SJCRH30 (cell line): ENCODE data around the gene SLC44A1. TPM values are rescaled to one million over a fixed set of nuclear protein-coding genes. Genes with fewer than 3 reads are reported as not detected.

Experiments used
- DNase-seq, 2 experiments: peaks; one replicate each; pipeline ENCODE4 v3.0.0-alpha.2; 2015 to 2020
- H3K27ac ChIP-seq: fragments of 250-450 bp; sonication (Bioruptor Pico); 2 replicates; pipeline ENCODE4 v1.5.1; 2020; ENCODE audit warnings: mild to moderate bottlenecking, moderate library complexity
- H3K27me3 ChIP-seq: fragments of 250-450 bp; sonication (Bioruptor Pico); 2 replicates; pipeline ENCODE4 v1.5.1; 2020; ENCODE audit warnings: mild to moderate bottlenecking, moderate library complexity
- H3K36me3 ChIP-seq: fragments of 250-450 bp; sonication (Bioruptor Pico); 2 replicates; pipeline ENCODE4 v1.5.1; 2020; ENCODE audit warnings: mild to moderate bottlenecking, moderate library complexity
- H3K4me1 ChIP-seq: fragments of 250-450 bp; sonication (Bioruptor Pico); 2 replicates; pipeline ENCODE4 v1.5.1; 2020; ENCODE audit warnings: mild to moderate bottlenecking, moderate library complexity
- H3K4me3 ChIP-seq: fragments of 250-450 bp; sonication (Bioruptor Pico); 2 replicates; pipeline ENCODE4 v1.5.1; 2020; ENCODE audit warnings: mild to moderate bottlenecking, moderate library complexity
- H3K9me3 ChIP-seq: fragments of 250-450 bp; sonication (Bioruptor Pico); replicated peaks from 2 replicates; pipeline ENCODE4 v1.5.1; 2020; ENCODE audit warnings: mild to moderate bottlenecking, moderate library complexity
- total RNA-seq: library from RNA; depleted of rRNA; stranded (reverse); fragments of >200 nt; shearing (Covaris generic); gene quantifications from 2 replicates; pipeline ENCODE4 v1.2.3, GENCODE V29; 2014

Gene SLC44A1
- total RNA-seq, 1 experiment from 2014 or later: 17.9 TPM

DNA sequence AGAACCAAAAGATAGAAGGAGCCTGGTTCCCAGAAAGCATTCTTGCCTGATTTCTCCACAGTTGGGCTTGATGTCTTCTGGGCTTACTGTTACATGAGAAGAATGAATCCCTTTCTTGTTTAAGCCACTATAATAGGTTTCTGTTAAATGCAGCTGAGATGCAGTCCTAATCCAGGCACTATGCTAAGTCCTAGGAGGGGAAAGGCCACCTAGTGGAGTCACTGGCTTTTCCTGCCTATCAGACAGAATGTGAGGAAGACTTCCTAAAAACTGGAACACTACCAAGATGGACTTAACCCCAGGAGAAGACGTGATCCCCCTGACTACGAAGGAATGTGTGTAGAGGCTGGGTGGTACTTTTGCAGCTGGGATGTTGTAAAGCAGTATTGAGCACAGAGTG lies 169.1 kb downstream of the SLC44A1 start:
- no peak overlapping the region for H3K27ac ChIP-seq
- H3K4me3 ChIP-seq: no peak overlapping the region
- DNase-seq: peak; percentile 45 to 65
- peaks cover 7% of the 10 kb centered on the region for H3K4me1 ChIP-seq
- H3K27me3 ChIP-seq: no peaks in the 10 kb centered on the region
- no peaks in the 10 kb centered on the region for H3K36me3 ChIP-seq
- H3K9me3 ChIP-seq: no peaks in the 10 kb centered on the region

DNA sequence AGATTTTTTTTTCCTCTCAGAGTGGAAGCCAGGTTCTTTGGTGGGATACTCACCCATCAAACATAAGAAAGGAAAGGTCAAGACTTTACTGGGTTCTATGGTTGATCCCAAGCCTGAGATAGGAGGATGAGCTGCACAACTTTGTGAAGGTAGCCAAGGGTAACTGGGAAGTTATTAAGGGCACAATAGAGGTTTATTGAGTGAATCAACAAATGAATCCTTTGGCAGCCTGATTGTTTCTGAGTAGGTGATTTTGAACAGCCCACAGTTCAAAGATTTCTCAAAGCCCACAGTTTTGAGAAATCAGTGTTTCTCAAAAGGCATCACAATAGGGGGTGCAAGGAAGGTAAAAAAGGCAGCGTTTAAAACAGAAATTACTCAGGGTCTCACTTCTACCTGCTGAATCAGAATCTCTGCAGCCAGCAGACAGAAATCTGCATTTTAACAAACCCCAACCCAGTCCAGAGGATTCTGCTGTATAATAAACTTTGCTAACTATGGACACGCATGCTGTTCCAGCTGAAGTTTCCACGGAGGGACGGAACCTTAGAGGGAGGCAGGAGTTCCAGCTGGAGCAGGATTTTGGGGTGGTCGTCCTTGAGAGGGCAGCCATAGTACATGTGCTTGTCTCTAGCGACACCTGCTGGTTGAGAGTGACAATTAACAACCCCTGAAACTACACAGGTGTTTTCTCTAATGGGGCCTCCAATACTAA lies 170.7 kb downstream of the SLC44A1 start:
- no peaks in the 10 kb centered on the region for H3K27me3 ChIP-seq
- DNase-seq: peak; percentile 60 to 86
- H3K27ac ChIP-seq: no peak overlapping the region
- no peaks in the 10 kb centered on the region for H3K36me3 ChIP-seq
- peaks cover 7% of the 10 kb centered on the region for H3K4me1 ChIP-seq
- H3K9me3 ChIP-seq: no peaks in the 10 kb centered on the region
- H3K4me3 ChIP-seq: no peak overlapping the region

- Histone ChIP-seq H3K4me3 (no peak overlapping the region), H3K27ac (no peak overlapping the region), H3K9me3 (no peaks in the 10 kb centered on the region), H3K36me3 (no peaks in the 10 kb centered on the region), H3K27me3 (no peaks in the 10 kb centered on the region), H3K4me1 (peaks cover 7% of the 10 kb centered on the region)
- DNase-seq: no peak
Measured at GRCh38 chr9:105415662-105415980, 171.2 kb downstream of the SLC44A1 start.

GRCh38 chr9:105416840-105417239 lies 172.4 kb downstream of the SLC44A1 start:
- DNase-seq: no peak
- H3K27me3 ChIP-seq: no peaks in the 10 kb centered on the region
- H3K9me3 ChIP-seq: no peaks in the 10 kb centered on the region

DNA sequence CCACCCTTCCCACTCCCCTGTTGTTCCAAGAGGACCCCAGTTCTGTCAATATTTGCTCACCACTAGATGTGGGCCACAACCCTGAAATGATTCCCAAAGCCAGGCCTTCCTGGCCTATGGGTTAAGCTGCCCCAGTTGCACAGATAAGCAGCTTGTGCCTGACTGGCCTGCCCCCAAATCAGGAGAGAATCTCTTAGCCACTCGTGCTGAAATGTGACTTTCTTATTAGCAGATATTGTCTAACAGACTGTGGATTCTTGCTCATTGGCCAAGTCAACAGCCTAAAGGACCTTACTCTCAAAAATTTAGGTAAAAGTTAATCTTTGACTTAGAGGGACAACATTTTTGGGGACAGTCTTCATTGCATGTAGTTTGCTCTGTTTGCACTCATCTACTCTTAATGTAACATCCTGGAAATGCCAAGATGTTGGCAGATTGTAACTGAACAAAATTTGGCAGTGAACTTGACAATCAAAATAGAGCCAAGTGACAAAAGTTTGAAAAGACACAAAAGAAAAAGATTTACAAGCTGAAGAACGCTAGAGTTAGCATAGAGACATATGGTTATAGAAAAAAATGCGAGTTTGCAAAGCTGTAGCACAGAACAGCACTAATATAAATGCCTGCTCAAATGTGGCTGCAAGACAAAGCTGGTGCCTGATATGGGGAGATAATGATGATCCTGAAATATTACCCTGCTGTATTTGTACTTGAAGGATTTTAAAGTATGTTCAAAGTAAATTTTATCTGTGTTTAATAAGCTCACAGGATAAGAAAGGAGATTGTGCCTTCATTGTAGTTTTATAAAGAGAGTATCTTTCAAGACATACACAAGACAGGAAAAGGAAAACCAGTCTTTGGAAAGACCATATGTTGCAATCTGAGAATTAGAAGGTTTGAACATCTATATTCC lies 174.4 kb downstream of the SLC44A1 start:
- Histone ChIP-seq H3K36me3 (no peaks in the 10 kb centered on the region), H3K4me3 (no peak overlapping the region), H3K9me3 (no peaks in the 10 kb centered on the region), H3K27ac (no peak overlapping the region), H3K4me1 (peaks cover 3% of the 10 kb centered on the region; the same call in 1 of the 2 replicates), H3K27me3 (no peaks in the 10 kb centered on the region)
- DNase-seq: no peak

More at GRCh38 chr9:105416840-105417239, 172.4 kb downstream of the SLC44A1 start:
- peaks cover 7% of the 10 kb centered on the region for H3K4me1 ChIP-seq
- no peaks in the 10 kb centered on the region for H3K36me3 ChIP-seq
- no peak overlapping the region for H3K4me3 ChIP-seq
- no peak overlapping the region for H3K27ac ChIP-seq

GRCh38 chr9:105419816-105420597 lies 175.6 kb downstream of the SLC44A1 start:
- DNase-seq: no peak
- H3K9me3 ChIP-seq: no peaks in the 10 kb centered on the region
- H3K27me3 ChIP-seq: no peaks in the 10 kb centered on the region
- no peak overlapping the region for H3K27ac ChIP-seq
- no peak overlapping the region for H3K4me3 ChIP-seq
- no peaks in the 10 kb centered on the region for H3K4me1 ChIP-seq
- no peaks in the 10 kb centered on the region for H3K36me3 ChIP-seq

GRCh38 chr9:105421154-105421553 lies 176.7 kb downstream of the SLC44A1 start:
- DNase-seq: no peak
- Histone ChIP-seq H3K27ac (no peak overlapping the region), H3K27me3 (no peaks in the 10 kb centered on the region), H3K36me3 (no peaks in the 10 kb centered on the region), H3K4me1 (no peaks in the 10 kb centered on the region), H3K9me3 (no peaks in the 10 kb centered on the region), H3K4me3 (no peak overlapping the region)

GRCh38 chr9:105421864-105422263 lies 177.4 kb downstream of the SLC44A1 start:
- 0 out of 2 replicates have a peak, but pooled peaks cover 4% of the 10 kb centered on the region for H3K27me3 ChIP-seq
- H3K9me3 ChIP-seq: no peaks in the 10 kb centered on the region
- DNase-seq: no peak
- H3K4me1 ChIP-seq: 0 out of 2 replicates have a peak, but pooled peaks cover 2% of the 10 kb centered on the region
- no peak overlapping the region for H3K4me3 ChIP-seq
- H3K27ac ChIP-seq: no peak overlapping the region
- no peaks in the 10 kb centered on the region for H3K36me3 ChIP-seq

DNA sequence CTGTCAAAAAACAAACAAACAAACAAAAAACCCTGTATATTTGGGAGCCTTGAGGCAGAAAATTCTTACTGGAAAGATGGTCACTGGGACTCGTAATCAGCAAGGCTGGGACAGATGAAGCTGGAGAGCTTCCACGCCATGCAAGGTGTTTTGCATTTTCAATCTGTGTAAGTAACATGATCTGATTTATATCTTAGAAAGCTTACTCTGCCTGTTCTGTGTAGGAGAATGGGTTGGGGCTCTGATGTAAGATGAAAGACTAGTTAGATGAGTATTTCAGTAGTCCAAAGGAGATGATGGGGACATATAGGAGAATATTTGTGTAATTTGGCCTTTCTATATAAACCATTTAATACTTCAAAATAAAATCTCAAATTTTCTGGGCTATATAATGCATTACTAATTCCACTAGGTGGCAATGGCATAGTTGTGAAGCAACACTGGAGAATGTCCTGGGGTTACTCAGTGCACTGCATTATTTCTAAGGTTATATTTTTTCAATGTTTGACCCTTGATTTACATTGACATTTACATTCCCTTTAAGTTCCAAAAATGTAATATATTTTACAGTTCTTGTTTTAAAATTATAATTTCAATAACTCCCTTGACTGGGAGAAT lies 181.5 kb downstream of the SLC44A1 start:
- H3K27me3 ChIP-seq: 0 out of 2 replicates have a peak, but pooled peaks cover 4% of the 10 kb centered on the region
- H3K4me3 ChIP-seq: no peak overlapping the region
- no peaks in the 10 kb centered on the region for H3K9me3 ChIP-seq
- H3K36me3 ChIP-seq: no peaks in the 10 kb centered on the region
- H3K27ac ChIP-seq: no peak overlapping the region
- peak in 1 of 2 experiments; percentile 39 for DNase-seq
- H3K4me1 ChIP-seq: 0 out of 2 replicates have a peak, but pooled peaks cover 2% of the 10 kb centered on the region

GRCh38 chr9:105426657-105427056 lies 182.2 kb downstream of the SLC44A1 start:
- H3K27me3 ChIP-seq: 0 out of 2 replicates have a peak, but pooled peaks cover 4% of the 10 kb centered on the region
- no peak overlapping the region for H3K27ac ChIP-seq
- no peaks in the 10 kb centered on the region for H3K9me3 ChIP-seq
- no peak overlapping the region for H3K4me3 ChIP-seq
- H3K4me1 ChIP-seq: 0 out of 2 replicates have a peak, but pooled peaks cover 2% of the 10 kb centered on the region
- no peaks in the 10 kb centered on the region for H3K36me3 ChIP-seq
- DNase-seq: no peak

- DNase-seq: no peak
- Histone ChIP-seq H3K27ac (no peak overlapping the region), H3K4me1 (peaks cover 13% of the 10 kb centered on the region), H3K4me3 (no peak overlapping the region), H3K9me3 (no peaks in the 10 kb centered on the region), H3K36me3 (no peaks in the 10 kb centered on the region), H3K27me3 (no peaks in the 10 kb centered on the region)
Measured at GRCh38 chr9:105431424-105432246, 187.2 kb downstream of the SLC44A1 start.

GRCh38 chr9:105432247-105432842 lies 187.9 kb downstream of the SLC44A1 start:
- Histone ChIP-seq H3K27me3 (no peaks in the 10 kb centered on the region), H3K9me3 (no peaks in the 10 kb centered on the region)
- DNase-seq: peak in 1 of 2 experiments; percentile 69

DNA sequence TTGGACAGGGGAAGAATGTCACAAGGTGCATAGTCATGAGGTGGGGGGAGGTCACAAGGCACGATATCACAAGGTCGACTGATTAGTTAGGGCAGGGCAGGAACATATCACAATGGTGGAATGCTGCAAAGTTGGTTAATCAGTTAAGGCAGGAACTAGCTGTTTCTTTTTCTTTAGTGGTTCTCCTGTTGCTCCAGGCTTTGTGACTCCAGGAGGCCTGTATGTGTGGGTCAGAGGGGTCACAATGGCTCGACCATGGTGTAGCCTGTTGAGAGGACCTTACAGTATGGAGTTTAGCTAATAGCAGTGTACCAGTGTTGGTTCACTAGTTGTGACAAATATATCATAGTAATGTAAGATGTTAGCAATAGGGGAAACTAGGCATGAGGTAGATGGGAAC lies 191.0 kb downstream of the SLC44A1 start:
- DNase-seq: no peak
- Histone ChIP-seq H3K4me3 (no peak overlapping the region), H3K36me3 (no peaks in the 10 kb centered on the region), H3K27me3 (no peaks in the 10 kb centered on the region), H3K27ac (no peak overlapping the region), H3K4me1 (peaks cover 25% of the 10 kb centered on the region), H3K9me3 (no peaks in the 10 kb centered on the region)

More at GRCh38 chr9:105432247-105432842, 187.9 kb downstream of the SLC44A1 start:
- no peak overlapping the region for H3K4me3 ChIP-seq
- H3K27ac ChIP-seq: no peak overlapping the region
- H3K4me1 ChIP-seq: peaks cover 13% of the 10 kb centered on the region
- no peaks in the 10 kb centered on the region for H3K36me3 ChIP-seq
